Middle frontal gyrus (tissue), 1 donor: ENCODE measurements around the gene B4GALT3.

Source experiments
- DNase-seq: peaks from one replicate; pipeline ENCODE4 v3.0.0-alpha.2; 2015; ENCODE audit warnings: low spot score; ENCODE audit errors: extremely low spot score

Gene B4GALT3

DNA sequence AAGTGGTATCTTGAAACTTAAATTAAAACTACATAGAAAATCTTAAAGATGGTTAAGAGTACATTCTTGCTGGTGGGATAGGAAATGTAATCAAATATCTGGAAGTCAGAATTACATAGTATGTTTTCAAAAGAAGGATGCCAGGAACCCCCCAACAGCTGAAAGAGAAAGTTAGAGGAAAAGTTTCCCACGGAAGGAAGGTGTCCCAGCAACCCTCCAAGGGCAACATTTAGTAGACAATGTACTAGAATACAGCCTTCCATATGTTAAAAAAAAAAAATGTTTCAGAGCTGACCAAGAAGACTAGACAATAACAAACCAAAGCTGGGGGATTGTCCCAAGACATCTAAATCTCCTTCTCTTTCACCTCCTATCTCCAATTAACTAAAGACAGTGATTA, 47.0 kb downstream of the B4GALT3 start:
- DNase-seq: no peak

DNA sequence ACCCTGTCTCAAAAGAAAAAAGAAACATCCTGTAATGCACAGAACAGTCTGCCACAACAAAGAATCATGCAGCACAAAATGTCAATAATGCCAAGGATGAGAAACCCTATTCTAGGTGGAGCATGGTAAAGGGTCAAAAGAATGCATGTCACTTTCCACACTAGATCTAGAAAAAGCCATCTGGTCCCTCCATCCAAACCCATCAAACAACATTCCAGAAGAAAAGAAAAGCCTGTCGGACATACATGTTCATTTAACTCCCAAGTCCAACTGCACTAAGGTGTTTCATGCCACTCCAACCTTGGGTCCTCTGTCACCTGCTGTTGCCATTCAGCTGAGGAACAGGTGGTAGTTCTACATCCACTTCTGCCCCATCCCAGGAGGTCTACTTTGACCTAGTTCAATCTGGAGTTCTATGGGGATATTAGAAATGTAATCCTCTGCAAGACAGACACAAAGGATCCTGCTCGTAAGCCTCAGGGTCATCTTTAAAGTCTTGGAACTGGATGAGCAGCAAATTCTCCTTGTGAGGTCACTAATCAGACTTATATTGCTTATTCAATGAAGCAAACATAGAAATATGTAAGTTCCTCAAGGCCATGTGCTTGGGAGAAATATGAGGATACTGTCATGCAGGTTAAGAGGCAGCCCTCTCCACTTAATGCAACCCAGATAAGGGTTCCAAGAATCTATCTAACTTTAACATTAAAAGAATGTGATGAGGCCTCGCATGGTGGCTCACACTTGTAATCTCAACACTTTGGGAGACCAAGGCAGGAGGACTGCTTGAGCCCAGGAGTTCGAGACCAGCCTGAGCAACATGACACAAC, 48.5 kb downstream of the B4GALT3 start:
- DNase-seq: no peak

GRCh38 chr1:161127649-161128048, 49.7 kb downstream of the B4GALT3 start:
- no peak for DNase-seq

DNA sequence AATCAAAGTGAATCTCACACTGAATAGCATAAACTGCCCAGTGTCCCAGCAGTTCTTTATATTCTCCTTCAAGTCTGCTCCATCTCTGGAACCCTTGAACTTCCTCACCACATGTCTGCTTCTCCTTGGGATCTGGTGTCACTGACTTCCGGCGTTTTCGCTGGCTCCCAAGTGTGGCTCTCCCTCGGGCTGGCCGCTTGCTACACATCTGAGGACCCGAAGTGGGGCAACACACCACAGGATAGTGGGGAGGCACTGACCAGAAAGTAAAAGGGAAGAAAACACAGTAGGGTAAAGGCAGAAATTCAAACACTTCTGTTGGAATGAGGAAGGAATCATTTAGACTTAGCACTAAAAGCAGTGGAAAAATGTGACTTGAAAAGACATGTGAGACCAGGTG, 54.3 kb downstream of the B4GALT3 start:
- DNase-seq: no peak

- DNase-seq: no peak
Measured at GRCh38 chr1:161121834-161122233, 55.5 kb downstream of the B4GALT3 start.
